Stimulated activated CD8-positive, alpha-beta memory T cell treated with anti-CD3 and anti-CD28 coated beads, Interleukin-15, amount 100 ng/mL, for 1 hour (primary cell): Measurements from ENCODE around the gene PSMD2.

Source experiments
- DNase-seq: peaks from one replicate; pipeline ENCODE4 v3.0.0-alpha.2; 2020; ENCODE audit warnings: low read depth

The PSMD2 gene

DNA sequence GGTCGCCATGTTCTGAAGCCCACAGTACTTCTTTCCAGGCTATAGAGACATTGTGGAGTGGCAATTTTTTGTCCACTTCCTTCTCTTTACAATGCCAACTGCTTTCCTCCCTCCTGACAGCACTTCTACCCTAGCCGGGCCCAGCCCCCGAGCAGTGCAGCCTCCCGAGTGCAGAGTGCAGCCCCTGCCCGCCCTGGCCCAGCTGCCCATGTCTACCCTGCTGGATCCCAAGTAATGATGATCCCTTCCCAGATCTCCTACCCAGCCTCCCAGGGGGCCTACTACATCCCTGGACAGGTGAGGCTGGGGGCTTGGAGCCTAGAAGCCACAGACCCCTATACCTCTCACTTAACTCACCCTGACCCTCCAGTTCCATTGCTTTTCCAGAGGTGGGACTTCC is 18.2 kb downstream of the PSMD2 start:
- DNase-seq = no peak

DNA sequence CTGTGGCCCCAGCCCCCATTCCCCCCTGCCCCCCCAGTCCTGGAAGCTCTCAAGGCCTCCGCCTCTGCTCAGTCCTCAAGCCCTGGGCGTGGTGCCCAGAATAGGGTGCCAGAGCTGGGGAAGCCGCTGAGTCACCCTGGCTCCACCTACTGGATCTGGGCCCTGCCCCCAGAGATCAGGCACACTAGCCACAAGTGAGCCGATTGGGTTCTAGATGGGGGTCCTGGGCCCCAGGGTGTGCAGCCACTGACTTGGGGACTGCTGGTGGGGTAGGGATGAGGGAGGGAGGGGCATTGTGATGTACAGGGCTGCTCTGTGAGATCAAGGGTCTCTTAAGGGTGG is 21.0 kb downstream of the PSMD2 start:
- DNase-seq = no peak

DNA sequence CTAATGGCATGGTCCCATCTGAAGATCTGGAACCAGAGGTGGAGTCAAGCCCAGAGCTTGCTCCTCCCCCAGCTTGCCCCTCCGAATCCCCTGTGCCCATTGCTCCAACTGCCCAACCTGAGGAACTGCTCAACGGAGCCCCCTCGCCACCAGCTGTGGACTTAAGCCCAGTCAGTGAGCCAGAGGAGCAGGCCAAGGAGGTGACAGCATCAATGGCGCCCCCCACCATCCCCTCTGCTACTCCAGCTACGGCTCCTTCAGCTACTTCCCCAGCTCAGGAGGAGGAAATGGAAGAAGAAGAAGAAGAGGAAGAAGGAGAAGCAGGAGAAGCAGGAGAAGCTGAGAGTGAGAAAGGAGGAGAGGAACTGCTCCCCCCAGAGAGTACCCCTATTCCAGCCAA is 22.6 kb downstream of the PSMD2 start:
- DNase-seq = no peak

DNA sequence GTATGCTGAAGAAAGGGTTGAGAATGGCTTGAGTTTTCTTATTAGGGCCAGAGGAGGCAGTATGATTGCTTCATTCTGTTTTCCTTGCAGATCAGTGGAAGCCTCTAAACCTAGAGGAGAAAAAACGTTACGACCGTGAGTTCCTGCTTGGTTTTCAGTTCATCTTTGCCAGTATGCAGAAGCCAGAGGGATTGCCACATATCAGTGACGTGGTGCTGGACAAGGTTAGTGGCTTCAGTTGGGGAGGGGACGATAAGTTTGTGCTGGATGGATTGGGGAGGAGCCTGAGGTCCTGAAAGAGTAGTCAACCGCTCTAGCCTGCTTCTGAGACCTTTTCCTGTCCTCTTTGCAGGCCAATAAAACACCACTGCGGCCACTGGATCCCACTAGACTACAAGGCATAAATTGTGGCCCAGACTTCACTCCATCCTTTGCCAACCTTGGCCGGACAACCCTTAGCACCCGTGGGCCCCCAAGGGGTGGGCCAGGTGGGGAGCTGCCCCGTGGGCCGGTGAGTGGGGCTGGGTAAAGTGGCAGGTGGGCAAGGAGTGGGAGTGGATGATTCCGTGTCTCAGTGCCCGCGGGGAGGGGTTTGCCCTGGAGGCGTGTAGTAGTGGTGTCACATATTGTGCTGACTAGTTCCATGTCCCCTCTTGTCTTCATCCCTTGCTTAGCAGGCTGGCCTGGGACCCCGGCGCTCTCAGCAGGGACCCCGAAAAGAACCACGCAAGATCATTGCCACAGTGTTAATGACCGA is 23.9 kb downstream of the PSMD2 start:
- DNase-seq = no peak

DNA sequence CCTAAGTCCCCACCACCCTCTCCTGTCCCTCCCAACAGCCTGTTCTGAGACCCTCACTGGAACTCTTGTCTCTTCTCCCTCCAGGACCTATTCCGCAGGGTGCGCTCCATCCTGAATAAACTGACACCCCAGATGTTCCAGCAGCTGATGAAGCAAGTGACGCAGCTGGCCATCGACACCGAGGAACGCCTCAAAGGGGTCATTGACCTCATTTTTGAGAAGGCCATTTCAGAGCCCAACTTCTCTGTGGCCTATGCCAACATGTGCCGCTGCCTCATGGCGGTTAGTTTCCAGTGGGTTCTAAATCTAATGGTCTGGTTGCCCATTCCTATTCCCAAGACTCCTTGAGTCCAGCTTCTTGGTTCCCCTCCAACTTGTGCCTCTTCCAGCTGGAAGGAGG is 24.7 kb downstream of the PSMD2 start:
- DNase-seq = no peak

DNA sequence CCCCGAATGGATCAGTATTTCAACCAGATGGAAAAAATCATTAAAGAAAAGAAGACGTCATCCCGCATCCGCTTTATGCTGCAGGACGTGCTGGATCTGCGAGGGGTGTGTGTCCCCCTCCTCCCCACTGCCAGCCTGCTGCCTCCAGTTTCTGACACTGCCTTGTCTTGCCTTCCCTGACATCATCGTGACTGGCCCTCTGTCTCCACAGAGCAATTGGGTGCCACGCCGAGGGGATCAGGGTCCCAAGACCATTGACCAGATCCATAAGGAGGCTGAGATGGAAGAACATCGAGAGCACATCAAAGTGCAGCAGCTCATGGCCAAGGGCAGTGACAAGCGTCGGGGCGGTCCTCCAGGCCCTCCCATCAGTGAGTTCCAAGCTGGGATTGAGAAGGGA is 26.2 kb downstream of the PSMD2 start:
- no peak for DNase-seq

DNA sequence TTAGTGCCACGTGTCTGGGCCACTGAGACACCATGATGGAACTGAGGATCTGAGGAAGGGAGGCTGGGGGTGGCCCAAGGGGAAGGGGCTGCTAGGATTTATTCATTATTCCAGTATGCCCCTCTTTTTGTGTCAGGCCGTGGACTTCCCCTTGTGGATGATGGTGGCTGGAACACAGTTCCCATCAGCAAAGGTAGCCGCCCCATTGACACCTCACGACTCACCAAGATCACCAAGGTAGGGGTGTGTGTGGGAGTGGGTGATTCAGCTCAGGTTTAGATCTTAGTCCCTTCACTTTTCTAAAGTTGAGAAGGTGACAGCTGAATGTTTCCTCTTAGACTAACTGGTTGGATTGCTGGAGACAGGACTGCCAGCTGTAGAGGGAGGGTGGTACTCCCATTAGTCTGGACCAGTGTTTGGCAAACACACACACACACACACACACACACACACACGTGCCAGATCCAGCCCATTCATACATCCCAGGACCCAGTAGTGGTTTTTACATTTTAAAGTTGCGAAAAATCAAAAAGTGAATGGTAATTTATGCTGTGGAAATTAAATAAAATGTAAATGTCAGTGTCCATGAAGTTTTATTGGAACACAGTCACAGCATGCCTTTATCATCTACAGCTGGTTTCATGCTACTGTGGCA is 26.8 kb downstream of the PSMD2 start:
- DNase-seq = no peak

DNA sequence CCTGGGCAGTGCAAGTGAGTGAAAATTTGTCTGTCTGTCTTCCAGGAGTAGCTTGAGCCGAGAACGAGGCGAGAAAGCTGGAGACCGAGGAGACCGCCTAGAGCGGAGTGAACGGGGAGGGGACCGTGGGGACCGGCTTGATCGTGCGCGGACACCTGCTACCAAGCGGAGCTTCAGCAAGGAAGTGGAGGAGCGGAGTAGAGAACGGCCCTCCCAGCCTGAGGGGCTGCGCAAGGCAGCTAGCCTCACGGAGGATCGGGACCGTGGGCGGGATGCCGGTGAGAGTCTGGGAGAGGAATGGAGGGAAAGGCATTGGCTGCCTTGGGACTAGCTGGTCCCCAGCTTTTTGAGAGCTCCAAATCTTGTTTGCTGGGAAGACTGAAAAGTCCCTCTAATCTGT is 28.1 kb downstream of the PSMD2 start:
- no peak for DNase-seq

DNA sequence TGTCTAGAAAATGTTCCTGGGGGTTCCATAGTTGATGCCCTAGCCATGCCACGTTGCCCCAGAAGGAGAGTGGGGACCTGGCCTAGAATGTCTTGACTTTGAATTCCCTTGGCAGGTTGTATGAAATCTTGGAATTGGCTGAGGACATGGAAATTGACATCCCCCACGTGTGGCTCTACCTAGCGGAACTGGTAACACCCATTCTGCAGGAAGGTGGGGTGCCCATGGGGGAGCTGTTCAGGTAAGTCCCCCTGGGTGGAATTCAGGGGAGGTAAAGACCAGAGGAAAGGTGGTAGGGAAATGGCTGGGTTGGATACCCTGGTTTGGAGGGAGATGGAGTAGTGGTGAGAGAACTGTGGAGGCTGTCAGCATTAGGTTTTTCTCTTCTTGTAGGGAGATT is 29.5 kb downstream of the PSMD2 start:
- no peak for DNase-seq

DNA sequence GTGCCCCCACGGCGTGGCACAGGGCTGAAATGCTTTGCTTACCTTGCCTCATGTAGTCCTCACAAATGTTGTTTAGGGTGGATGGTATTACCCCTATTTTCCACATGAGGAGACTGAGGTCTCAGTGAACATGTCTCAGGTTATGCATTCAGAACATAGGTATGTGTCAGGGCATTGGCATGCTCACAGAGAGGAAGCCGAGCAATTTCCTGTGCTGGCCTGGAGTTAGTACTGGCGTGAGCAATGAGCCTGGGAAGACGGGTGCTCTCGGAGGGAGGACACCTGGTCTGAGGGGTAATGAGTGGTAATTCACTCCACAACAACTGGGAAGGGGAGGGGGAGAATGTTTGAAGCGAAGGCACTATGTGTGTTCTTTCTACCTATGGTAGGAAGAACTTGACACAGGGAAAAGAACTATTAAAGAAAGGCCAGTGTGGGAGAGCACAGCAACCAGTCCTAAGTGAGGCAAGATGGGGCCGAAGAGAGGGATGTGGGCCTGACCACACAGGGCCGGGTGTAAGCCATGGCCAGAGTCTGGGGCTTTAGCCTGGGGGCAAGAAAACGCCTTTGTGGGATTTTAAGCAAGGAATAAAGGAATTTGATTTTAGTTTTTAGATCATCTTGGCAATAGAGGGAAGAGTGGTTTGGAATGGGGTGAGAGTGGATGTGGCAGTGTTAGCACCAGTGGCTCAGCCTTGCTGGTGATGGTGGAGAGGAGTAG is 33.5 kb downstream of the PSMD2 start:
- no peak for DNase-seq

DNA sequence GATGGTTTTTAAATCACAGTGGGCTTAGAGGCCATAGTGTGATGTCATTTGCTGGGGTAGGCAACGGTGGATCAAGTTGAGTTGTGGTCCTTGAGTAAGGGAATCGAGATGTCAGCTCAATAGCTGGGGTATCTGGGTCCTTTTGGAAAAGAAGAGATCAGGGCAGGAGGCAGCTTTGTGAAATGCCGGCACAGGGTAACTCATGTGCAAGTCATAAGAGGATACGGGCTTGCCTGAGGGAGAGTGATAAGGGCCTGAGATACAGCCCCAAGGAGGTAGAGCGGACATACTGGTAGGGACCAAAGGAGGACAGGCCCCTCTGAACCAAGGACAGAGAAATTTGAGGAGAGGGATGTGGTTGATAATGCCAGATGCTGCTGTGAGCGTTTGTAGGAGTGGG is 34.1 kb downstream of the PSMD2 start:
- DNase-seq = no peak

DNA sequence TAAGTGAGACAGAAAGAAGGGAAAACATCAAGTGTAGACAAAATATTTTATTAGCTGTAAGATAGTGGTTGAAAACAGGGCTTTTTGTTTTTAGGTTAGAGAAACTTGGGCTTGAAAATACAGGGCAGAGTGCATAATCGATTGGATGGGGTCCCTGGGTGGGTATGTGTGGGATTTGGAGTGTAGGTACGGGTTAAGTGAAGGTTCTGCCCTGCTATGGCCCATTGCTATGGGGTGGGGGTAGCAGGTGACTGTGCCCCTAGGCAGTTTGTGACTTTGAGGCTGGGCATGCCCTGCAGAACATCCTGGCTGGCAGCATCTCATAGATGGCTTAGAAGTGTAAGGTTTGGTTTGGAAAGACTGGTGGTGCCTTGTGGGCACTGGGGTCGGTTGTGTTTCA is 34.7 kb downstream of the PSMD2 start:
- no peak for DNase-seq

DNA sequence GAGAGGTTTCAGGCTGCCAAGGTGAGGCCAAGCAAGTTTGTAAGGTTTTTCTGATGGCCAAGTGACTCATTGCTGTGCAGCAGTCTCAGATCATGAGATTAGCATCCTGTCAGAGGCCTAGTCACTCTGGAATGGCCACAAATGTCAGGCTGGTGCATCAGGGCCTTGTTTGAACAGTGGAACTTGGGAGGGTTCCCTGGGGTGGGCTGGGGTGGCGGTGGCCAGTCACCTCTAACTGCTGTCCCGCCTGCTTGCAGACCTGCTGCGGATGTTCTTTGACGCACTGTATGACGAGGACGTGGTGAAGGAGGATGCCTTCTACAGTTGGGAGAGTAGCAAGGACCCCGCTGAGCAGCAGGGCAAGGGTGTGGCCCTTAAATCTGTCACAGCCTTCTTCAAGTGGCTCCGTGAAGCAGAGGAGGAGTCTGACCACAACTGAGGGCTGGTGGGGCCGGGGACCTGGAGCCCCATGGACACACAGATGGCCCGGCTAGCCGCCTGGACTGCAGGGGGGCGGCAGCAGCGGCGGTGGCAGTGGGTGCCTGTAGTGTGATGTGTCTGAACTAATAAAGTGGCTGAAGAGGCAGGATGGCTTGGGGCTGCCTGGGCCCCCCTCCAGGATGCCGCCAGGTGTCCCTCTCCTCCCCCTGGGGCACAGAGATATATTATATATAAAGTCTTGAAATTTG is 35.6 kb downstream of the PSMD2 start:
- DNase-seq = no peak

DNA sequence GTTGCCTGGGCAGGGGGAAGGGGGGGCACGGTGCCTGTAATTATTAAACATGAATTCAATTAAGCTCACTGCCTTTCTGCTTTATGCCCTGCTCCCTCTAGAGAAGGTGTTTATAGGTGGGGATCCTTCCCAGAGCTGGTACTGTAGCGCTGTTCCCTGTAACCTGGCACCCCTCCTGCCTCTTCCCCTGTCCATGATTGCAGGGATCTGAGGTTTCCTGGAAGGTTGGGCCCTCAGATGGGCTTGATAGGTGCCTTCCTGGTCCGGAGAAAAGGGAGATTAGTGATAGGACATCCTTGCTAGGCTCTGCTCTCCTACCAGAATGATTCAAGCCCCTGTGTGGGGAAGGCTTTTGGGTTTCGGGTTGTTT is 36.2 kb downstream of the PSMD2 start:
- DNase-seq = no peak

DNA sequence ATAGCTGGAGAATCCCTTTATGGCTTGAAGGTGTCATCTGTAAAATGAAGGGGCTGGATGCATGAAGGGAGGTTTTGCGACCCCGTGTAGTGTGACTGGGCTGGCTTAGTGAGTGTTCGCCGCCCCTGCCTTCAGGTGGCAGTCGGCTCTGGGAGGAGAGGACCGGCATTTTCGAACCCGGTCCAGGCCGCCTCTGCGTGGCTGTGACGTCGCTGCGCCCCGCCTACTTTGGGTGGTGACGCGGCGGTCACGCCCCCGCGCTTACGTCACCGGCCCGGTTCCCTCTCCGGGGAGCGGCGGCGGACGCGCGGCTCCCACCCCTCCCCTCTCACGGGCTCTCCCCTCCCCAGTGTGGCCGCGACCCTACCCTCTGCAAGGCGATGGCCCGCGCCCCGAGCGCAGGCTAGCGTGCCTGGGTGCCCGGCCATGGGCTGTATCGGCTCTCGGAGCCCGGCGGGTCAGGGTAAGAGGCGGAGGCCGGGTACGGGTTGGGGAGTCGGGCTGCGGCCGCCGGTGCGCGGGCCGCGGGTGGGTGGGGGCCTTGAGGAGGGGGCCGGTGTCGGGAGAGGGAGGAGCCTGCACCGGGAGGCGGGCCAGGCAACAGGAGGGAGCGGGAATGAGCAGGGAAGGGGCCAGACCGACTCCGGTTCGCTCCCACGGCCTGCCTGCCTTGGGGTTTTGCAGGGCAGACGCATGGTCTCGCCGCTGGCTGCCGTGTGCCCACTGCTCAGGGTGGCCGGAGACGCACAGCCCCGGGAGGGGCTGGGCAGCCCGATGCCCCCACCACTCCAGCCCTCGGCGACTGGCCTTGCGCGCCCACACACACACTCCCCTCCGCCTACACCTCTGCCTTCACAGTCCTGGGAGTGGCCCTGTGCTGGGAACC is 36.9 kb downstream of the PSMD2 start:
- peak; percentile 77 for DNase-seq

DNA sequence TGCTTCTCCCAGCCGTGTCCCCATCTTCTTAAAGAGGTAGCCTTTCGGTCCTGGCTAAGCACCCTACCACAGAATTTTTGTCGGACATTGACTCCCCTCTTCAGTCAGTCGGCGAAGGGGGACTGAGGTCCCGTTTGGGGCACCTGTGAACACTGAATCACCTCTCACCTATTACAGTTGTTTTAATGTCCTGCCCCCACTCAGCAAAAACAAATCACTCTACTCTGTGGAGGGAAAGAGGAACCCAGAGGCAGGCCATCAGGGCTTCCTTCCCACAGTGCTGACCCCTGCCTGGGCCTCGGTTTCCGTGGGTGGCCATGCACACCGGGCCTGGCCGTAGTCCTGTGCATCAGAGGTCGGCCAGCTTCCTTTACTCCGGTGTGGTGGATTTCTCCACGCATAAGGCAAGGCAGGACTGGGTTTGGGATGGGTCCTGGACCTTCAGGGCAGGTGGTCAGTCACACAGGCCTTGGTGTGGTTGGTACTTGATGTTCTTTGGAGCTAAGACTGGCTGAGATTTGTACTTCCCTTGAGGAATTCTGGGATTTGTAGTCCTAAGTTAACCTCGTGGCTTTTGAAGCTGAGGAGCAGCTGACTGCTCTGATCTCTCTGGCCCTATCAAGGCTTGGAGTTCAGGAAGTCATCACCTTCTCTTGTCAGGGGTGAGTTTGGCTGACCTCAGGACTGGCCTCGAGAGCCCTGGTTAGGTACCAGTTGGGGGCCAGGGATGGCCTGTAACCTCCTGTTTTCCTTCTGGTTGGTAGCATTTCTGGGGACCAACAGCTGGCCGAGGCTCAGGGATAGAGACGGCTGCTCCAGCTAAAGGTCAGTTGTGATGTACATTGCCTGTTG is 37.7 kb downstream of the PSMD2 start:
- DNase-seq = no peak

DNA sequence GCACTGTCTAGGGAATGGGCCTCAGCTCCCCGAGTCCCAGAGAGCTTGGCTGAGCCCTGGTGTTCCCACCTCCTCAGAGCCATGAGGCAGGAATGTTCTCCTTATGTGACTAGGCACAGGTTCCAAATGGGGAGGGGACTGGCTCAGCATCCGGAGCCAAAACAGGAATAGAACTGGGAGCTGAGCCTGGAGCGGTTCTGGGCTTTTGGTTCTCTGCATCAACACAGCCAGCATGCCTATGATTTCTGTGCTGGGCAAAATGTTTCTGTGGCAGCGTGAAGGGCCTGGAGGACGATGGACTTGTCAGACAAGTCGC is 38.3 kb downstream of the PSMD2 start, which contains the start of gene FAM131A:
TSS of gene FAM131A (plus strand) at position 202 of the 316 bp plus-strand sequence. CDS start at position 233, 31 bp downstream.
- no peak for DNase-seq

DNA sequence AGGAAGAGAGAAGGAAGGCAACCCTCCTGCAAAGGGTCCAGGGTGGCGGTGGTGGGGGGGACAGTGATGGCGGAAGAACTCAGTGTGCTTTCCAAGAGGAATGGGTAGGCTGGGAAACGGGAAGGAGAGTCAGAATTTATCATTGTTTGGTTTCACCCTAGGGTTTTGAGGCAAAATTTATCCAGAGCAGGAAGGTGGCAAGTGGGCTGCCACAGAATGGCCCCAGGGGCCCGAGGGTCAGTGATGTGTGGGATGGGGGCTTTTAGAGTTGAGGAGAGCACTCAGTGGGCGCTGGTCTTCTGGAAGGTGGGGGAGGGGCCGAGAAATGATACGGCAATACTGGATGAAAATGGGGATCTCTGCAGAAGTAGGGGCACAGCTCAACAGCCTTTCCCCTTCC is 38.9 kb downstream of the PSMD2 start:
- no peak for DNase-seq

DNA sequence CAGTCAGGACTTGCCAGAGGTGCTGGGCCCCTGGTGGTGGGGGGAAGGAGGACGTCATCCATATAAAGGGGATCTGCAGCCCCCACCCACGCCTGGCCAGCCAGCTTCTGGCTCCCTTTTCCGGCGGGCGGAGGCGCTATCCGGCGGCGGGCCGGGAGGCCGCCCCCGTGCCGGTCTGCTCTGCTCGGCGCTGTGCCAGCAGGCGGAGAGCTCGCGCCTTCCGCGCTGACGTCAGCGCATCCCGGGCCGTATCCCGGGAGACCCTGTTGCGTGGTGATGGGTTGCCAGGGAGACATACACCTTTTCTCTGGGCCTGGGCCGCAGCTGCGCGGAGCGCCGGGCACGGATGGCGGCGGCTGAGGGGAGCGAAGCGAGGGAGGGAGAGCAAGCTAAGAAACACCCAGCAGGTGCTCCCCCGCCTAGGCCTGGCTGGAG is 39.5 kb downstream of the PSMD2 start:
- no peak for DNase-seq

DNA sequence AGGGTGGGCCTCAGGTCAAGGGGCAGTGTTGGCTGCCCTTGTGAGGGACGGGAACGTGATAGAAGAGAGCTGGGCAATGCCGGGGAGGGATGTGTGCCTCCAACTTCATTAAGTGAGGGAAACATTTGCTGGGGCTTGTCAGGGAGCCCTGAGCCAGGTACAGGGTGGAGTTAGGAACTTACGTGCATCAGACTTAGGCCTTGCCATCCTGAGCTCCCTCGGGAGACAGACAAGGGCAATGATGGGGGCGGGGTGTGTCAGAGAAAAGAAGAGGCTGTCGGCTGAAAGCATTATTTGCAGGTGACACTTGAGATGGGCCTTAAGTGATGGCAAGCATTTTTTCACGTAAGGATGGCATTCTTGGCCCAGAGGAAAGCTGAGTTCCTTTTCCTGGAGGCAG is 40.0 kb downstream of the PSMD2 start:
- no peak for DNase-seq
